Measurements from ENCODE around the gene C1orf21. TPM values are rescaled to one million over a fixed set of nuclear protein-coding genes. Genes with fewer than 3 reads are reported as not detected.

The C1orf21 gene
- total and polyA plus RNA-seq, 8 donors, result 37.0 to 75.3 (median 47.3) TPM

- H3K27me3 ChIP-seq, result no peaks in the 10 kb centered on the region
- no peak for DNase-seq
- TF ChIP-seq CTCF (IDR thresholded peaks at IDR 0.05), result no peak
- H3K4me3 ChIP-seq, result no peak overlapping the region
- H3K36me3 ChIP-seq, result no peaks in the 10 kb centered on the region
- no peaks in the 10 kb centered on the region for H3K4me1 ChIP-seq
- intact Hi-C loops (cut with DNase I), result no loop called here
- no peak for ATAC-seq
- no peak overlapping the region for H3K27ac ChIP-seq
- no peaks in the 10 kb centered on the region for H3K9me3 ChIP-seq
Measured at GRCh38 chr1:184604152-184604900, 217.5 kb downstream of the C1orf21 start.

- no peak overlapping the region for H3K4me3 ChIP-seq
- no peaks in the 10 kb centered on the region for H3K27me3 ChIP-seq
- intact Hi-C loops (cut with DNase I), result no loop called here
- H3K9me3 ChIP-seq, result no peaks in the 10 kb centered on the region
- H3K27ac ChIP-seq, result no peak overlapping the region
- no peaks in the 10 kb centered on the region for H3K36me3 ChIP-seq
- ATAC-seq (peak; percentile 74), DNase-seq (no peak)
- TF ChIP-seq CTCF (IDR thresholded peaks at IDR 0.05), result no peak
- H3K4me1 ChIP-seq, result peaks cover 0 to under 1% of the 10 kb centered on the region in 2 donors
Measured at GRCh38 chr1:184605941-184606340, 219.1 kb downstream of the C1orf21 start.

GRCh38 chr1:184606786-184607185 lies 220.0 kb downstream of the C1orf21 start:
- intact Hi-C loops (cut with DNase I), result no loop called here
- Histone ChIP-seq H3K27me3 (no peaks in the 10 kb centered on the region), H3K27ac (no peak overlapping the region), H3K4me1 (peaks cover 0 to 6% of the 10 kb centered on the region in 2 donors), H3K36me3 (no peaks in the 10 kb centered on the region), H3K4me3 (no peak overlapping the region), H3K9me3 (no peaks in the 10 kb centered on the region)
- ATAC-seq (no peak), DNase-seq (no peak)
- TF ChIP-seq CTCF (IDR thresholded peaks at IDR 0.05), result no peak

GRCh38 chr1:184608581-184608980 lies 221.8 kb downstream of the C1orf21 start:
- intact Hi-C loops (cut with DNase I), result no loop called here

GRCh38 chr1:184608990-184609389 lies 222.2 kb downstream of the C1orf21 start:
- Histone ChIP-seq H3K4me3 (no peak overlapping the region), H3K9me3 (no peaks in the 10 kb centered on the region), H3K4me1 (peaks cover 0 to 6% of the 10 kb centered on the region in 2 donors), H3K36me3 (no peaks in the 10 kb centered on the region), H3K27ac (no peak overlapping the region), H3K27me3 (no peaks in the 10 kb centered on the region)
- intact Hi-C loops (cut with DNase I), result no loop called here
- TF ChIP-seq CTCF (IDR thresholded peaks at IDR 0.05), result no peak
- DNase-seq (no peak), ATAC-seq (no peak)

More at GRCh38 chr1:184608581-184608980, 221.8 kb downstream of the C1orf21 start:
- DNase-seq (no peak), ATAC-seq (no peak)
- Histone ChIP-seq H3K9me3 (no peaks in the 10 kb centered on the region), H3K4me3 (no peak overlapping the region), H3K27ac (no peak overlapping the region), H3K4me1 (peaks cover 0 to 6% of the 10 kb centered on the region in 2 donors), H3K36me3 (no peaks in the 10 kb centered on the region), H3K27me3 (no peaks in the 10 kb centered on the region)
- no peak for TF ChIP-seq CTCF (IDR thresholded peaks at IDR 0.05)

All from left lung (tissue), 10 donors.